BLaER1 (cell line): ENCODE measurements around the gene RADIL.

Experiments used
- H3K27ac ChIP-seq: shearing (Covaris generic); formaldehyde crosslinking; 2 replicates; pipeline ENCODE4 v1.8.1; 2022
- H3K27me3 ChIP-seq: shearing (Covaris generic); formaldehyde crosslinking; 2 replicates; pipeline ENCODE4 v1.8.1; 2022
- H3K36me3 ChIP-seq: shearing (Covaris generic); formaldehyde crosslinking; 2 replicates; pipeline ENCODE4 v1.8.1; 2022
- H3K4me1 ChIP-seq: shearing (Covaris generic); formaldehyde crosslinking; 2 replicates; pipeline ENCODE4 v1.8.1; 2022
- H3K4me2 ChIP-seq: shearing (Covaris generic); formaldehyde crosslinking; 2 replicates; pipeline ENCODE4 v1.8.1; 2022
- H3K4me3 ChIP-seq: shearing (Covaris generic); formaldehyde crosslinking; 2 replicates; pipeline ENCODE4 v1.8.1; 2022
- H3K9ac ChIP-seq: shearing (Covaris generic); formaldehyde crosslinking; 2 replicates; pipeline ENCODE4 v1.8.1; 2022
- H3K9me3 ChIP-seq: shearing (Covaris generic); formaldehyde crosslinking; 2 replicates; pipeline ENCODE4 v1.8.1; 2022
- H4K20me1 ChIP-seq: shearing (Covaris generic); formaldehyde crosslinking; 2 replicates; pipeline ENCODE4 v1.8.1; 2022
- Cebpa-rat ChIP-seq: shearing (Covaris generic); IDR thresholded peaks from 2 replicates; pipeline ENCODE4 v1.8.1; 2022

RADIL gene

DNA sequence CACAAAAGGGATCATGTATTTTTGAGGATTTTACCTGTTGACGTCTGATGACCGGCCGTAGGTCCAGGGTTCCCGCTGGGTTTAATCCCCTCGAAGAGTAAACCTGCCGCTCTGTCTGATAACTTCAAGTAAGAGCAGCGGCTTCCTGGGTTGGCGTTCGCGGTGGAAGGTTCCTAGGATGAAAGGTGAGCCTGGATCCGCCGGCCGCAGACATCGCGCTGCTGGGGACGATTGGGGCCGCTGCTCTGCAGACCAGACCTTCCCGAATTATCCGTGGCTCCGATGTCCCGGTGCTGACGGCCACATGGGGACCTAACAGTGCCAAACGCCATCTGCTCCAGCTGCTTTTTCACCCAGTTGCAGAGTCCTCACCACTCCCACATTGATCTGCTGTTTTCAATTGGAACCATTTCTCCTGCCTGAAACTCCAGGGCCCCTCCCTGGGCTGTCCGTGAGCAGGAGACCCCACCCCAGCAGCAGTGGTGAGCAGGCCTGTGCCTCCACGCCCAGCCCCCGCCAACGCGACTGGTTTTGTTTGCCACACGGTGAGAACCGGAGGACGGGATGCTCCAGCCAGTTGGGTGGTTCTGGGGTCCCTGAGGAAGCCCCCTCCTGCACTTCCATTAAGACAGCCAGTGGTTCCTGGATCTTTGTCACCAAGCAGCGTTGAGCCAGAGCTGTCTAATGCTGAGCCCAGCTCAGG, 120.3 kb downstream of the RADIL start:
- Histone ChIP-seq H3K27ac (no peak overlapping the region), H4K20me1 (peaks cover 69% of the 10 kb centered on the region), H3K9ac (no peak overlapping the region), H3K4me2 (no peak overlapping the region), H3K4me1 (no peaks in the 10 kb centered on the region), H3K27me3 (no peaks in the 10 kb centered on the region), H3K36me3 (peaks cover 97% of the 10 kb centered on the region), H3K4me3 (no peak overlapping the region), H3K9me3 (no peaks in the 10 kb centered on the region)
- TF ChIP-seq Cebpa-rat, result no peak

DNA sequence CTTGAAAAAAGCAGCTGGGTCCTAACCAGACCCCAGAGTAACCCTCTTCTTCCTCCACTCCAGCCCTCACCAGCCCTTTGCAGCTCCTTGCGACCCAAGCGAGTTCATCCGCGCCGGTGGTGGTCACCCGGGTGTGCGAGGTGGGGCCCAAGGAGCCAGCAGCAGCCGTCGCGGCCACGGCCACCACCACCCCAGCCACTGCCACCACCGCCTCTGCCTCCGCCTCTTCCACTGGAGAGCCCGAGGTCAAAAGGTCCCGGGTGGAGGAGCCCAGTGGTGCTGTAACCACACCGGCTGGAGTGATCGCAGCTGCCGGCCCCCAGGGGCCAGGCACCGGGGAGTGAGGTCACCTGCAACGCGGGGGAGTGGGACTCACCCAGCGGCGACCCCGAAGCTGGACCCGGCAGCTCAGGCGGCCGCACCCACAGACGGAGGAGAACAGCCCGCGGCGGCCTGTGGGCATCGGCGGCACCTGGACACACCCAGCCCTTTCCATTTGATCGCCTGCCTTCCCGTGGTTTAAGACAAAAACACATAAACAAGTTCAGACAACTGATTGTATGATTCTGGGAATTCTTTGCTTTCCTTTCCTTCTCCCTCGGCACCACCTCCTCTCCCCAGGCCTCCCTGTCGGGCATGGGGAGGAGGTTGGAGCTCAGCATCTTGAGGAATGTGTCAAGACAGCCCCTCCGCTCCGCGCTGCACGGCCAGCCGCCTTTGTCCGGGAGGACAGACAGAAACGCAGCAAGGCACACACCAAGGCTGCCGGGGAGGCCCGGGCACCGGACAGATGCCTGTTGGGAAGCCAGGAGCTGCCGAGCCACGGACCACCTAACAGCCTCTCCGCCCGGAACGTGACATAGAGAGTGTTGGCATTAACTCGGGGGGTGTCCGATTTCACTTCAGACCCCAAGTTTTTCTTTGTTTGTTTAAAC, 121.1 kb downstream of the RADIL start:
- Histone ChIP-seq H3K27me3 (no peaks in the 10 kb centered on the region), H3K9me3 (no peaks in the 10 kb centered on the region), H4K20me1 (peaks cover 64% of the 10 kb centered on the region), H3K9ac (no peak overlapping the region), H3K27ac (no peak overlapping the region), H3K36me3 (peaks cover 100% of the 10 kb centered on the region), H3K4me3 (no peak overlapping the region), H3K4me2 (no peak overlapping the region), H3K4me1 (no peaks in the 10 kb centered on the region)
- TF ChIP-seq Cebpa-rat, result no peak

DNA sequence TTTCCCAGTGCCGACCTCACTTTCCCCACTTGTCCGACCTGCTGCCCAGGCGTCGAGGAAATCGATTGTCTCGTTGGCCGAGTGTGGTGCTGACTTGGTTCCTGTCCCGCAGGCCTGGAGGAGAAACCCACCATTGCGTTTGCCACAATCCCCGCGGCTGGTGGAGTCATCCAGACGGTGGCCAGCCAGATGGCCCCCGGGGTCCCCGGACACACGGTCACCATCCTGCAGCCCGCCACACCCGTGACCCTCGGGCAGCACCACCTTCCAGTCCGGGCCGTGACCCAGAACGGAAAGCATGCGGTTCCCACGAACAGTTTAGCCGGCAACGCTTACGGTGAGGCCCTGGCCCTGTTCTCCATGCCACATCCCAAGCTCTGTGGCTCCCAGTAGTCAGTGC, 122.6 kb downstream of the RADIL start:
- Histone ChIP-seq H3K36me3 (peaks cover 100% of the 10 kb centered on the region), H3K4me1 (no peaks in the 10 kb centered on the region), H3K27ac (no peak overlapping the region), H3K9me3 (no peaks in the 10 kb centered on the region), H3K4me2 (no peak overlapping the region), H3K27me3 (no peaks in the 10 kb centered on the region), H3K4me3 (no peak overlapping the region), H4K20me1 (peaks cover 50% of the 10 kb centered on the region), H3K9ac (no peak overlapping the region)
- no peak for TF ChIP-seq Cebpa-rat

DNA sequence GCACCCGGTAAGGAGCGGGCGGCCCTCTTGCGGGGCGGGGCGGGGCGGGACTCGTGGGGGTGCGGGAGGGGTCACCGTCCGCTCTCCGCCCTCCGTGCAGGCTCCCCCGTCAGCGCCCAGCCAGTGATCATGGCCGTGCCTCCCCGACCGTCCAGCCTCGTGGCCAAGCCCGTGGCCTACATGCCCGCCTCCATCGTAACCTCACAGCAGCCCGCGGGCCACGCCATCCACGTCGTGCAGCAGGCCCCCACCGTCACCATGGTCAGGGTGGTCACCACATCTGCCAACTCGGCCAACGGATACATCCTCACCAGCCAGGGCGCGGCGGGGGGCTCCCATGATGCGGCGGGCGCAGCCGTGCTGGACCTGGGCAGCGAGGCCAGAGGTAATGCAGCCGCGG, 124.3 kb downstream of the RADIL start:
- Histone ChIP-seq H3K9me3 (no peaks in the 10 kb centered on the region), H3K4me1 (no peaks in the 10 kb centered on the region), H3K36me3 (peaks cover 100% of the 10 kb centered on the region), H3K9ac (no peak overlapping the region), H3K27ac (no peak overlapping the region), H4K20me1 (peaks cover 44% of the 10 kb centered on the region), H3K4me3 (no peak overlapping the region), H3K4me2 (no peak overlapping the region), H3K27me3 (no peaks in the 10 kb centered on the region)
- no peak for TF ChIP-seq Cebpa-rat

DNA sequence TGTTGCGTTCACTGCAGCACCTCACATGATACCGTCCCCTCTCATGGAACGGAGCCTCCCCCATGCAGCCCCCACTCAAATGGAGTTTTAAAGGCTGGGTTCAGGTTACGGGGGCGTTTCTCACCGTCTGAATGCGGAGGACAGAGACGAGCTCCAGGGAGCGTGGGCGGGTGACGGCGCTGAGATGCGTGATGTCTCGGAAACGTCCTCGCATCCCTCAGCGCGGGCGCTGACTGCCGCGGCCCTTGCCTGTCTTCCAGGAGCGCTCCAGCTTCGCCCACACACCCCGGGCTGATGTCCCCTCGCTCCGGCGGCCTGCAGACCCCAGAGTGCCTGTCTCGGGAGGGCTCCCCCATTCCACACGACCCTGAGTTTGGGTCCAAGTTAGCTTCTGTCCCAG, 124.7 kb downstream of the RADIL start:
- Histone ChIP-seq H3K9me3 (no peaks in the 10 kb centered on the region), H3K27ac (no peak overlapping the region), H3K27me3 (no peaks in the 10 kb centered on the region), H3K36me3 (peaks cover 100% of the 10 kb centered on the region), H3K4me1 (no peaks in the 10 kb centered on the region), H3K9ac (no peak overlapping the region), H4K20me1 (peaks cover 44% of the 10 kb centered on the region), H3K4me3 (no peak overlapping the region), H3K4me2 (no peak overlapping the region)
- no peak for TF ChIP-seq Cebpa-rat

DNA sequence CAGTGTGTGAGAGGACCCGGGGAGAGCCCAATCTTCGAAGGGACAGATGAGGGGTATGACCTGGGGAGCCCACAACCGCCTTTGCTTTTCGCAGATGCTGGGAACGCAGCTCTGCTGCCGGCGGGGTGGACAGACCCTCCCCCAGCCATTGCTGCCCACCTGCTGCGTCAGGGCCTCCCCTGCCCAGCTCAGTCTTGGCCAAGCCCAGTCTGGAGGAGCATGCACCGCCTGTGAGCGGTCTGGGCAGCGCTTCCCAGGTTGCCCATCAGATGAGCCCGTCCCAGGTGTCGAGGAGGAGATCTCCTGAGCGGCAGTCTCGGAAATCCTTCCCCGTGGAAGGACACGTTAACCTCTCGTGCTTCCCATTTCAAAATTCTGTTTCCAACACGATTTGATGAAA, 125.4 kb downstream of the RADIL start:
- Histone ChIP-seq H3K4me2 (no peak overlapping the region), H3K36me3 (peaks cover 100% of the 10 kb centered on the region)
- no peak for TF ChIP-seq Cebpa-rat

DNA sequence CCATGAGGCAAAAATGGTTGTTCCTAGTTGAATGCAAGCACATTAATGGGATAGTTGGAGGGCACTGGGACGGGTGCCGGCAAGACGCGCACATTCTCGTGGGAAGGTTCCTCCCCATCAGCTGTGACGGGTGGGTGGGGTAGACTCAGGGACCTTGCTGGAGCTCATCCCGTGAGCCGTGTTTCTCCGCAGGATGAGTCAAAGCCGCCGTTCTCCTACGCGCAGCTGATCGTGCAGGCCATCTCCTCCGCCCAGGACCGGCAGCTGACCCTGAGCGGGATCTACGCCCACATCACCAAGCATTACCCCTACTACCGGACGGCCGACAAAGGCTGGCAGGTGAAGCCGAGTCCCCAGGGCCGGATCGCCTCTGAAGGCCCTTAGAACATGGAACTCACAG, 128.5 kb downstream of the RADIL start:
- Histone ChIP-seq H3K4me2 (no peak overlapping the region), H3K9me3 (no peaks in the 10 kb centered on the region), H3K4me3 (no peak overlapping the region), H3K27me3 (no peaks in the 10 kb centered on the region), H3K36me3 (peaks cover 100% of the 10 kb centered on the region), H3K4me1 (peaks cover 31% of the 10 kb centered on the region), H4K20me1 (peaks cover 54% of the 10 kb centered on the region), H3K27ac (no peak overlapping the region), H3K9ac (no peak overlapping the region)
- TF ChIP-seq Cebpa-rat, result no peak

More for the DNA sequence above, 125.4 kb downstream of the RADIL start:
- no peak overlapping the region for H3K4me3 ChIP-seq
- peaks cover 6% of the 10 kb centered on the region; the same call in 1 of the 2 replicates for H3K4me1 ChIP-seq
- H3K27ac ChIP-seq, result no peak overlapping the region
- no peak overlapping the region for H3K9ac ChIP-seq
- no peaks in the 10 kb centered on the region for H3K9me3 ChIP-seq
- peaks cover 44% of the 10 kb centered on the region for H4K20me1 ChIP-seq
- H3K27me3 ChIP-seq, result no peaks in the 10 kb centered on the region

DNA sequence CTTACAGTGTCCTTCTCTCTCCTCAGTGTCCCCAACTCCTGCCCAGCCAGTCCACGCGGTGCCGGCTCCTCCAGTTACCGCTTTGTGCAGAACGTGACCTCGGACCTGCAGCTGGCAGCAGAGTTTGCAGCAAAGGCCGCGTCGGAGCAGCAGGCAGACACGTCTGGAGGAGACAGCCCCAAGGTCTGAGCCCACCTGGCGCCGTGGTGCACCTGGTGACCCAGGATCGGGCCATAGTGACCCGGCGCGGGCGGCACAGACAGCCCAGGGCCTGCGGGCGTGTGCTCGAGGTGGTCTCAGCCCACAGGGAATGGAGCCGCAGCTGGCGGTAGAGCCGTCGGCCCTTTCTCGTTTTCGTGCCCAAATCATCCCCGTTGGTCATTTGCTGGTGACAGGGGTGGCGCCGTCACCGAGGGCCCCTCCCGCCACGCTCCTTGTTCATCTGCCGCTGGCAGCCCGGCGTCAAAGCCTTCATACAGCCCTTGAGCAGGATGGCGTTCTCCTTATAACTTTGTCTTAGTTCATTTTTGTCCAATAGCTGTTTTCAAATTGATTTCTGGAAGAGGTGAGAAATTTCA, 129.0 kb downstream of the RADIL start:
- Histone ChIP-seq H3K9ac (no peak overlapping the region), H3K27ac (no peak overlapping the region), H4K20me1 (peaks cover 59% of the 10 kb centered on the region), H3K36me3 (peaks cover 100% of the 10 kb centered on the region), H3K4me1 (peaks cover 37% of the 10 kb centered on the region), H3K27me3 (no peaks in the 10 kb centered on the region), H3K4me3 (no peak overlapping the region), H3K9me3 (no peaks in the 10 kb centered on the region), H3K4me2 (no peak overlapping the region)
- TF ChIP-seq Cebpa-rat, result no peak

DNA sequence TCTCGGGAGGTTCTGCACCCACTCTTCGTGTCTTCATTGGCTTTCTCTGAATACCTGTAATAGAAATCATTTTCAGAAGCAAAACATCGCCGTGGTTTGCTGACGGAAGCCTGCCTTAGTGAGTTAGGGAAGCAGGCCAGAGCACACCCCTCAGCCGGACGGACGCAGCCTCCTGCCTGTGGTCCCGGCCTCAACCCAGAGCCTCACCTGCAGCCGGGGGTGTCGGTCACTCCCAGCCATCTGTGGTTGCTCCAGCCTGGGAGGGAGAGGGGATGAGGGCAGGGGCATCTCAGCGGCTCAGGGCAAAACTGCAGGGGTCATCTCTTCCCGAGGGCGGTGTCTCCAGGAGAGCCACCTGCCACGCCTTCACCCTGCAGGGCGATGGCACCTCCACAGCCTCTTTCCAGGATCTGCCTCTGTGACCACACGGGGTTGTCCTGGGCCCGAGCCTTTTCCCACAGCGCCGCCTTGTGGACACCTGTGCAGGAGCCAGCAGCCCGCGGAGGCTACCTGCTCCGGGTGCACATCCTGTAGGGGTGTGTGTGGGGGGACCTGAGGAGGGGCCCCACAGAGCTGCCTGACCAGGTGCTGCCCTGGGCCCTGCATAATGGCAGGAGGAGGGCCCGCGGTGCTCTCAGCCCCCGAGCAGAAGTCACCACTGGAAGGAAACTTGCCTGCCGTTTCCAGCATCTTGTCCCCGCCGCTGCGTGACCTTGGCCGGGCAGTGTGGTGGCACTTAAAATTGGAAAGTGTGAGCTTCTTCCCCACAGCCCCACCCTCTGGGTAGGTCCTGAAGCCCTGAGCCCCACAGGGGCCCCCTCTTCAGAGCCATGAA, 129.7 kb downstream of the RADIL start:
- Histone ChIP-seq H3K4me1 (peaks cover 44% of the 10 kb centered on the region), H3K36me3 (peaks cover 100% of the 10 kb centered on the region), H3K9ac (no peak overlapping the region), H3K4me3 (no peak overlapping the region), H3K27ac (no peak overlapping the region), H3K4me2 (no peak overlapping the region), H3K9me3 (no peaks in the 10 kb centered on the region), H3K27me3 (no peaks in the 10 kb centered on the region), H4K20me1 (peaks cover 66% of the 10 kb centered on the region)
- TF ChIP-seq Cebpa-rat, result no peak
